GM18526 (cell line): Measurements from ENCODE around the gene PROX2.

ENCODE experiments used
- POLR2A ChIP-seq: IDR thresholded peaks from 3 replicates; pipeline ENCODE4 v1.6.1; 2011; ENCODE audit not compliant: insufficient read length; ENCODE audit errors: extremely low read depth

Gene PROX2

DNA sequence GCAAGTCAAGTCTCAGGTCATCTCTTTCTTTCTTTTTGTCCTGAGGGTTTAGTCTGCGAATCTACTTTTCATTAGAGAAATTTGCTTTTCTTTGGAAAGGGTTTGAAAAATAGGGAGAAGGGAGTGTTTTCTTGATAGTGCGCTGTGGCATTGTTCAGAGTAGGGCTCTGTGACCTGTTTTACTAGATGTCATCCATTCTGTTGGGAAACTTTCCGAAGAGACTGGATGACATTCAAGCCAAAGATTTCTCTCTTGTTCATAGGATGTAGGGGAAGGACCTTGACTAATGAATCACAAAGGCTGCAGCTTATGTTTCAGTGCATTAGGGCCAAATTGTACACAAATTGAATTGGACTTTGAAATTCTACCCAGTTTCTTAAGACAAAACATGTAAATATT lies 20.5 kb upstream of the PROX2 start:
- TF ChIP-seq POLR2A: no peak

DNA sequence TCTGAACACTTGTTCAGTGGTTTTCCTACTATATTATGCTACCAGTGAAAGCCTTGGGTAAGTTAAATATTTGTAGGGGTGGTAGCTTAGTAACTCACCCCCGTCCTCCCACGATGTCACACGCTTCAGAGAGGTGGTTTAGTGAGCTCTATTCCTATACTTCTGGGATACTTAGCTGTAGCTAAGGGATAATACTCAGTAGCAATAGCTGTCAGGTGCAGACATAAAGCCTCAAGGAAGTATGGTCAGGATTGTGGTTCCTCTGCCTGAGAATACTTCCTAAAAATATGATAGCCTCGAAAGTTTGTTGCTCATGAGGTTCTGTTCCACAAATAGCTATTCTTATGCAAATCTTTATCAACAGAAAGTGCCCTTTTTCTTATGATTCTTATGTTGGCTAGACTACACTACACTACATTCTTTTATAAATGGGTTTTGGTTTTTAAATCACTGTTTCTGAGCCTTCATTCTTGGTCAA lies 17.7 kb upstream of the PROX2 start:
- TF ChIP-seq POLR2A: no peak

DNA sequence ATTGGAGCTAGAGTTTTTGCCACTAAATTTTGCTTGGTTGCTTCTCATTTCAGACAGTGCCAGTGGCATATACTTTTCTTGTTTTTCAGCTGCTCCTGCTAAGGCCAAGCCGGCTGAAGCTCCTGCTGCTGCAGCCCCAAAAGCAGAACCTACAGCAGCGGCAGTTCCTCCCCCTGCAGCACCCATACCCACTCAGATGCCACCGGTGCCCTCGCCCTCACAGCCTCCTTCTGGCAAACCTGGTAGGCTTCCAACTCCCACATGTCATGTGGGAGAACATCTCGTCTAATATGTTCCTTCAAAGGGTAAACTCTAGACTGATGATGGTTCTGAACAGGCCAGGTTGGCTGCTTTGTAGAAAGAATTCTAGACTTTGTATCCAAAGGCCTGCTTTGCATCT lies 16.8 kb upstream of the PROX2 start:
- no peak for TF ChIP-seq POLR2A

DNA sequence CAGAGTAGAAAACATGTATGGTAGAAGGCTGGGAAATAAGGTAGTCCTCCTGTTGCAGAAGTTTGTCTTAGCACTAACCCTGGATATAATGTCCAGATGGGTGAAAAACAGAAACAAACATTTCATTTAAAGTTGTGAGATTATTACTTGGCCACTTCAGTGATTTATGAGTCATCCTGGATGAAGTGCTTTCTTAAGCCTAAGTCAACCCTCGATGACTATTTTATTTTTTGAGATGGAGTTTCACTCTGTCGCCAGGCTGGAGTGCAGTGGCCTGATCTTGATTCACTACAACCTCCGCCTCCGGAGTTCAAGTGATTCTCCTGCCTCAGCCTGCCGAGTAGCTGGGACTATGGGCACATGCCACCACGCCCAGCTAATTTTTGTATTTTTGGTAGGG lies 15.9 kb upstream of the PROX2 start:
- TF ChIP-seq POLR2A: no peak

DNA sequence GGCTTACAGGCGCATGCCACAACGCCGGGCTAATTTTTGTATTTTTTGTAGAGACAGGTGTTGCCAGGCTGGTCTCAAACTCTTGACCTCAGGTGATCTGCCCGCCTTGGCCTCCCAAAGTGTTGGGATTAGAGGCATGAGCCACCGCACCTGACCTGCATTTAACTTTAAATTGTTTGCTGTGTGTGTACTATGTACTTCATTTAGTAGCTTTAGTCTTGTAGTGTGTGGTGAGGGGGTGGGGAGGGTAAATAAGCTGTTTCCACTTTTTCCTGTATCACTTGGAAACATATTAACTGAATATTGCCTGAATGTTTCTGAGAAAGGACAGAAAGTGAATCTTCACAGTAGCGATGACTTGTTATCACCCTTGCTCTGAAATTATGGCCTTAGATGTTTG lies 14.3 kb upstream of the PROX2 start:
- TF ChIP-seq POLR2A: no peak

DNA sequence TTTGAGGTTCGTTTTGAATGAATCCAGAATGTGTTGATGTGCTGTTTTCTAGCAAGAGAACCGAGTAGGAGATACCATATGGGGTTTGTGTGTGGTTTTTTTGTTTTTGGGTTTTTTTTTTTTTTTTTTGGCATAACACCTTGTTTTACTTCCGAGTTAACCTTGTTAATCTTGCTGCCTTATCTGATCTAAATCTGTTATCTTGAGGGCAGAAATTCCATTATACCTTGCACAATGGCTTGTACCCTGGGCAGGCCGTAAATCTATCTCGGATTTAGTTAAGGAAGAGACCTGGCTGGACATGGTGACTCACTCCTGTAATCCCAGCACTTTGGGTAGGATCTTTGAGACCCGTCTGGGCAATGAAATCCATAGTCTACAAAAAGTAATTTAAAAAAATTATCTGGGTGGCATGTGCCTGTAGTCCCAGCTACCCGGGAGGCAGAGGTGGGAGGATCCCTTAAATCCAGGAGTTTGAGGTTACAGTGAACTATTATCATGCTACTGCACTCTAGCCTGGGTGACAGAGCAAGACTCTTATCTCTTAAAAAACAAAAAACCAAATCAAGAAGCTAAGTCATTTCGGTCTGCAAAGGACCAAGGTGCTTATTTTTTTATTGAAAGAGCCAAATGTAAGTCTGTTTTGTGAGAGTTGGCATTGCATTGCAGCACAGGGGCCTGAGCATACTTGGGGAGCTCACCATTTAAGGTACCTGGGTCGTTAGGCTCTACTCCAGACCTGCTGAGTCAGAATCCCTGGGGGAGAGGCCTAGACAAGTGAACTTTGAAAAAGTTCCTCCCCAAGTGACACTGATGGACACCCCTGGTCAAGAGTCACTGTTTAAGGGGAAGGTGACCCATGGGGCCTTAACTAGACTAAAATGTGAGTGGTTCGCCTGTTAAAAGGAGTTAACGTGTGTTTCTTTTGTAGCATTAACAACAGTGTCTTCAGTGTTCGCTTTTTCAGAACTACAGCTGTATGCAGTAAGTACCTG lies 12.5 kb upstream of the PROX2 start:
- TF ChIP-seq POLR2A: no peak

DNA sequence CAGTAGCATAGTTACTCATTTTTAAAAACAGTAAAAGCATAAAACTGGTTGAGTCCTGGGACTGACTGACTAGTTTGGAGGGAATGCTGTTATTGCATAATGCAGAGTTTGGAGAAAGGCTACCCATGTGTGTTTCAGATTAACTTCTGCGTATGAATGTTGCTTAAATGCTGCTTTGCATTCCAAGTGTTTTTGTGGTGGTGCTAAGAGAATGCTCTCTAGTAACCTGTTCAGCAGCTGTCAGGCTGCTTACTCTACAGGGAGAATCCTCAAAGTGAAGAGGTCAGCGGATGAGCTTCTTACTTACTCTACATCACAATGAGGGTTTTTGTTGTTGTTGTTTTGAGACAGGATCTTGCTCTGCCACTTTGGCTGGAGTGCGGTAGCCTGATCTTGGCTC lies 10.1 kb upstream of the PROX2 start:
- TF ChIP-seq POLR2A: no peak

DNA sequence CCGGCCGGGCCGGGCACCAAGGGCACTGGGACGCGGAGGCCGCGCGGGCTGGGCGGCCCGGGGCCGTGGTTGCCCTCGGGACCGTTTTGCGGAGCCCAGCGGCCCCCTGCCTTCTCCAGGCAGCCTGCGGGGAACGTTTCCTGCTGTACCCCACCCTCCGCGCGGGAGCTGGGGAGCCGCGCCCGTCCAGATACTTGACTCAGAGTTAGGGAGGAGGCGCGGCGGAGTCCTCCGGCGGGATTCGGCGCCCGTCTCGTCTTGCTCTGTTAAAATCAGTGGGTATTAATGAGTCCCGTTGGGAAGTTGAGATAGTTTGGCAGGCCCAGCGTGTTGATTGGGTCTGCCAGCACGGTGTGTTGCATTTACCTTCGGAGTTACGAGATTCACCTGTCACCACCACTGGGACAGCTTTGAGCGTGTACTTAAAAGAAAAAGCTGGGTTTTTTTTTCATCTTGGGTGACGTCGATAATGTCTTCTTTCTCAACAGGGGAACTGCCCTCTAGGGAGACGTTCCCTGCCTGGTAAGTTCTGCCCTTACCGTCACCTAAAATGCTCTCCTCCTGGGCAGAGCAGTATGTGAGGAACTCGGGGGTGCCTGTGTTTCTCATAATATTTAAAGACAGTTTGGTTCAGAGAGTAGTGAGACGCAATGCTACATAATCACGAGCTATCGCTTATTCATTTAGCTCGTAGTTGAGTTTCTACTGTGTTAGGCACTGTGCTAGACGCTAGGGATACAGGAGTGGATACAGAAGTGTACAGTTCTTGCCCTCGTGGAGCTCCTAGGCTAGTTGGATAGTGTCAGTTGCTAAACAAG lies 6.4 kb upstream of the PROX2 start:
- TF ChIP-seq POLR2A: no peak

DNA sequence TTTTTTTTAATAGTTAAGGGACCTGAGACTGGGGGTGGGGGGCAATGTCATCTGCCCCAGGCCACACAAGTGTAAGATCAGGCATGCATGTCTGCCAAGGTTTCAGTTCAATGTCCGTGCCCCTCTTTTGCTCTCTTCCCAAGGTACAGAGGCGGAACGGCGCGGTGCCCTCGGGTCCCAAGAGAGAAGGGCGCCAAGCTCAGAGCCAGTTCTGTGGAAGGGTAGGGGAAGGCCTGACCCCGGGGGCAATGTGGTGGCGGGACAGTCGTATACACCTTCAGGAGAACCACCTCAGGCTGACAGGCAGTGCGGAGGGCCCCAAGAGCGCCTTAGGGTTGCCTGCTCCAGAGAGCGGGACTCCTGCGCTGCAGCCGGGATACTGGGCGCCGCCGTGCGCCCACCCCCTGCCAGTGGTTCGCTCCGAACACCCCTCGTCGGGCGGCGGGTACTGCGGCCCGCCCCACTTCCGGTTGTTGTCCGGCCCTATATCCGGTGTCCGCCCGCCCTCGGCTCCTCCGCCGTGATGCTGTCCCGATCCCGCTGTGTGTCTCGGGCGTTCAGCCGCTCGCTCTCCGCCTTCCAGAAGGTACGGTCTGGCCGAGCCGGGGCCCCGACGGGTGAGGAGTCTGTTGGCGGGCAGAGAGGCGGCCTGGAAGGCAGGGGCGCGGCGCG lies 5.6 kb upstream of the PROX2 start, which contains the start of gene DLST:
DLST (plus strand) TSS at position 486 of the 672 bp plus-strand sequence; CDS start at position 524, 38 bp downstream.
- TF ChIP-seq POLR2A: peak; percentile 94

DNA sequence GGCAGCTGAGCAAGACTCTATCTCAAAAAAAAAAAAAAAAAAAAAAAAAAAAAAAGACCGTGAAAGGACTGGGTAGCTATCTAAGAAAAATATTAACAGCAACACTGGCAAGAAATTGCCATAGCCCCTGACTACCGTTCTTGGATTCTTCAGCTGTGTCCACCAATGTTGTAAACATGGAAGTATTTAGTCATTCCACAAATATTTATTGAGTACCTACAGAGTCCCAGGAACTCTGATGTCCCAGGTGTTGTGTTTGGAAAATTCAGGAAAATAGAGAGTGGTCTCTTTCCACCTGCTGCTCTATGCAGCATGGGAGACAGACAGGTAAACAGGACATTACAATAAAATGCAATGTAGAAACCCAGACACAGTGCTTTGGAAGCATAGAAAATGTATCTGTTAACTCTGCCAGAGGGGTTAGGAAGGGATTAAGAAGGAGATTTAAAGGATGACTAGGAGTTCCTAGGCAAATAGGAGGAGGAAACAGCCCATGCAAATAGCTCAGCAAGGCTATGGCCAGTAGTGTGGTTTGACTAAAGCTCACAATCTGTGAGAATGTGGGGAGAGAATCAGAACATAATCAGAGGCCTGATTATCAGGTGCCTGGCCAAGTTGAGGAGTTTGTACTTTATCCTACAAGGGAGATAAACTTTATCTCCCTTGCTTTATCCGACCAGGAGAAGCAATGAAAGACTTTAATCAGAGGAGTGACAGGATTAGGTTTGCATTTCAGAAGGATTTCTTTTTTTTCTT lies 3.7 kb upstream of the PROX2 start:
- TF ChIP-seq POLR2A: no peak

DNA sequence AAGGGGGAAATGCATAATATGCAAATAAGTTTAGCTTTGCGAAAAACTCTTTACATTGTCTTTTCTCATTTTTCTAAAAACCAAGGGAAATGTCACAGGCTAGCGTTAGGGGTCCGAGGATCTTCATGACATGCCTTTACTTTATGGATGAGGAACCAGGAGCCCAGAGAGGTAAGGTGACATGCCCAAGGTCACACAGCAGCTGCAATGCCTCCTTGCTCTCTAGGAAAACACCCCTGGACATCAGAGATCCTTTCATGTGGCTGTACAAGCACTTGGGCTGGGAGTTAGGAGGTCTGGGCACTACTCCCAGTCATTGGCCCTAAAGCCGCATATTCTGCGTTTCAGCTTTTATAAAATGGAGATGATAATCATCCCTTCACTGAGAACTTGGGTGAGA lies 741 bp downstream of the PROX2 start:
- no peak for TF ChIP-seq POLR2A

DNA sequence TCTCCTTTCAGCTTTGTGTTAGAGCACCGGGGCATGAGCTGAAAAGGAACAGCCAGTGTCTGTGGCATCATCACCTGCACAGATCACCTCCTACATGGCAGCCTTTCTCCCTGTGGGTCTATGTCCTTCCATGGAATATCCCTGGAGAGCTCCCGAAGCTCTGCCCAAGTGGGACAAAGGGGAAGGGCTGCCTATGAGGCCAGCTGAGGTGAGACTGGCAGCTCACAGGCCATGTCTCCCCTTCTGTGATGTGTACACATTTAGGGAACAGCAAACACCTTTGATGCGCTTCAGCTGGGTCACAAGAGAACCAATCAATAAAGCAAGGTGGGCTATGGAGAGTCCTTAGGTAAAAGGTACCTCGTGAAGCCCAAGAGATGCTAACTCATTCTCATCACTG lies 4.1 kb downstream of the PROX2 start:
- no peak for TF ChIP-seq POLR2A

DNA sequence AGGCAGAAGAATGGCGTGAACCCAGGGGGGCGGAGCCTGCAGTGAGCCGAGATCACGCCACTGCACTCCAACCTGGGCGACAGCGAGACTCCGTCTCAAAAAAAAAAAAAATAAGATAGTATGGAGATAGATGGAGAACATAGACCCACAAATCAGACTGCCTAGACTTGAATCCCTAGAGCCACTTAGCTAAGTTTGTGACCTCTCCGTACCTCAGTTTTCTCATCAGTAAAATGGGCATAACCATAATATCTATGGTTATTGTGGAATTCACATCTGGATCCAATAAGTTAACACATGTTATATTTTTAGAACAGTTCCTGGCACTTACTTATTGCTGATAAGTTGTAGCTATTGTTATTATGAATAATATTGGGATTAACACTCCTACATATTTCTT lies 7.2 kb downstream of the PROX2 start:
- no peak for TF ChIP-seq POLR2A

DNA sequence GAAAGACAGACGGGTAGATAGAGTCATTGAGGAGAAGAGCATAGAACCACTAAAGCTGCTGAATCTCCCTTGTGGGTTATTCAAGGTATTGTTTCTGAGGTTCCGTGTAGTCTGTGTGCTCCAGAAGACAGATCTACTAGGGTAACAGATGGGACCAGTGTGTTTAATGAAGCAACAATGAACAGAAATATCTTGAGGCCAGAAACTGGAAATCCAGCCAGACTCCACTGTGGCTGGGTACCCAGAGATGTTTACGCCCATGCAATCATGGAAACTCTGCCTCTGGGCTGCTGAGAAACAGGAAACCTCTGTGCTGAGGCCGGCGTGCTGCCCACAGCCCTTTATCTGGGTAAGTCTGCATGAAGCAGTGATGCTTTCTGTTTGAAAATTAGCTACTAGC lies 8.3 kb downstream of the PROX2 start:
- TF ChIP-seq POLR2A: no peak

DNA sequence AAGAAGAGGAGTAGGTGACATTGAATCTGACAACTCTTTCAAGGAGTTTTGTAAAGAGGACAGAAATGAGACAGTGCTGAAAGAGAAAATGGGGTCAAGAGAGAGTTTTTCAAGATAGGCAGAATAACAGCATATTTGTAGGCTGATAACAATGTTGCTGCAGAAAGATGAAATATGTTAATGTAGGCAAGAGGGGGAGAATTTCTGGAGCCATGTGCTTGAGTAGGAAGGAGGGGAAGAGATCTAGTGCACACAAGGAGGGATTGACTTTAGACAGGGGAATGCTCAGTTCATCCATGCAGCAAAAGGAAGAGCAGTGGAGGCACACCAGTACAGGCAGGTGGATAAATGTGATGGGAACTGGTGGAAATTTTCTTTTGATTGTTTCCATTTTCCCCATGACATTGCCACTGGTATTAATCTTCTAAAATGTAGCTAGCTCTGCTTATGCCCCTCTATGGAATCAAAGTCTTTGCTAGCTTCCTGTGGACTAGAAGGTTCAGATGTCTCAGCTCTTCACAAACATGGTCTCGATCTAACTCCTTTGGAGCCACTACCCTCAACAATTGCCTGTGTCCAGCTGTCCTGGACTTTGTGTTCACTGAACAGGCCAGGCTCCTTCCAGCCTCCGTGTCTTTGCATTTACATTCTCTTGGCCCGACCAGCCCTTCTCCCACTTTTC lies 9.1 kb downstream of the PROX2 start:
- TF ChIP-seq POLR2A: no peak

DNA sequence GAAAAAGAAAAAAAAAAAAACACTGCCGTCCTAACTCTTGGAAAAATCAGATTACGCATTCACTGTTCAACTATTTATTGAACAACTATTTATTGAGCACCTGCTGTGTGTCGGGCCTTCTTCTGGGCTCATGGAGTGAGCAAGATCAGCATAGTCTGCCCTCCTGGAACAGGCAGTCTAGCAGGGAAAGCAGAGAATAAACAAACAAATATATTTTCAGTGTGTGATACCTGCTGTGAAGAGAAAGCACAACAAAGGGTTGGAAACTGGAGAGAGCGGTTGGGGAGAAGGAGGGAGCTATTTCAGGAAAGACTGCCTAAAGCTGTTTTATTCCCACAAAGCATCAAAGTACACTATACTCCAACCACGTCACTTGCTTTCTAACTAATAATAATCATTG lies 10.8 kb downstream of the PROX2 start:
- no peak for TF ChIP-seq POLR2A
